HG03025 (cell line): ENCODE measurements around the gene DDX10.

Experiments
- ATAC-seq: cut with Tn5 transposase; IDR thresholded peaks from one replicate; pipeline ENCODE4 v1.9.1; 2021; ENCODE audit warnings: mild to moderate bottlenecking, moderate library complexity; ENCODE audit not compliant: unreplicated experiment, low FRiP score

DDX10 gene

DNA sequence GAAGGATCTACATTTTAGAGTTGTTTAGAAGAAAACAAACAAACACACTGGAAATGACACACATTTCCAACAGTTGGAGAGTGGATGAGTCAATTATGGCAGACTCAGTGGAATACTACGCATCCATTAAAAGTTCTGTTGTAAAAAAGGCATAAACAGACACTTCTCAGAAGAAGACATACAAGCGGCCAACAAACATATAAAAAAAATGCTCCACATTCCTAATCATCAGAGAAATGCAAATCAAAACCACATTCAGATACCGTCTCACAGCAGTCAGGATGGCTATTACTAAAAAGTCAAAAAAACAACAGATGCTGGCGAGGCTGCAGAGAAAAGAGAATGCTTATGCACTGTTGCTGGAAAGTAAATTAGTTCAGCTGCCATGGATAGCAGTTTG lies 298.2 kb downstream of the DDX10 start:
- ATAC-seq = no peak

- ATAC-seq = no peak
Observed at GRCh38 chr11:108965306-108966001, 300.6 kb downstream of the DDX10 start.

- no peak for ATAC-seq
Observed at GRCh38 chr11:108966206-108966605, 301.3 kb downstream of the DDX10 start.

- ATAC-seq = no peak
Observed at GRCh38 chr11:108966978-108967377, 302.1 kb downstream of the DDX10 start.

DNA sequence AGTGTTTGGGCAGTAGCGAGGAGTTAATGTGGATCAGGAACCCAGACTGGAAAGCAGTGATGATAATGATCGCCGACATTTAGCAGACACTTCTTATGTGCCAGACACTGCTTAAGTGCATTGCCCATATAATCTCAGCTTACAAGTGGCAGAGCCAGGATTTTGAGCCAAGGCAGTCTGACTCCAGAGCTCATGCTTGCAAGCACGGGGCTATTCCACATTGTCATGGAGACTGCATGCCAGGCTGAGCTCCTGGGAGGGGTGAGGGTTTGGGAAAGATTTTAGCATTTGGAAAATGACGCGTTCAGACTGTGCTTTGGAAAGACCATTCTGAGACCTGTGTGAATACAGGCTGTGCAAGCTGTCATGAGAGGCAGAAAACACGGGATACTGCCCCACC lies 302.7 kb downstream of the DDX10 start:
- ATAC-seq = no peak

DNA sequence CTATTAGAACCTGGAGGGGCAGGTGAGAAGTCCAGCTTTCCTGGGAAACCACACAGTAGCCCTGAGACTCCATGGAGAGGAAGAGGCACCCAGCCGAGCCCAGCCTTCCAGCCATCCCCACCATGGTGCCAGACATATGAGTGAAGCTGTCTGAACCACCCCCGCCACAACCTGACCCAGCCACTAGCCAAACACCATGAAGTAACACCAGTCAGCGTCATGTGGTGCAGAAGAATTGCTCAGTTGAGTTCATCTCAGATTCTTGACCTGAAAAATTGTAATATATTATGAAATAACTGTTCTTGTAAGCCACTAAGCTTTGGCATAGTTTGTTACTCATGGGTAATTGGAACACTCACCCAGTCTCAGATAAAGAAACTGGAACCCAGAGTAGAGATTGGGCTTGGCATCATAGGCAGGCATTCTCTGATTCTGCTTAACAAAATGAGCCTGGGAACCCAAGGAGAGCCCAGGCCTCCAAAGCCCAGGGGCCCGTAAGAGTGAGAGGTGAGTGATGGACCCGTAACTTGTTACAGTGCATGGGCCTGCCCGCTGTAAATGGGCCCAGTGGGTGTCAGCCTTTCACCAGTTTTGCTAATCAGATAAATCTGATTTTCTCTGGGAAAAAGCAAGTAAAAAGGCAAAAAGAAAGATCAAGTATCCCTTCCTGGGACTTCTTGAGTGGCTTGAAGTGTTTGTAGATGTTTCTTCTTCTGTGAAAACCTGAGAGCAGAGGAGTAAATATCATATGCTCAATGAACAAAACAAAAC lies 305.5 kb downstream of the DDX10 start:
- ATAC-seq = no peak

- no peak for ATAC-seq
Observed at GRCh38 chr11:108973402-108974162, 308.7 kb downstream of the DDX10 start.

- no peak for ATAC-seq
Observed at GRCh38 chr11:108975026-108975425, 310.2 kb downstream of the DDX10 start.

DNA sequence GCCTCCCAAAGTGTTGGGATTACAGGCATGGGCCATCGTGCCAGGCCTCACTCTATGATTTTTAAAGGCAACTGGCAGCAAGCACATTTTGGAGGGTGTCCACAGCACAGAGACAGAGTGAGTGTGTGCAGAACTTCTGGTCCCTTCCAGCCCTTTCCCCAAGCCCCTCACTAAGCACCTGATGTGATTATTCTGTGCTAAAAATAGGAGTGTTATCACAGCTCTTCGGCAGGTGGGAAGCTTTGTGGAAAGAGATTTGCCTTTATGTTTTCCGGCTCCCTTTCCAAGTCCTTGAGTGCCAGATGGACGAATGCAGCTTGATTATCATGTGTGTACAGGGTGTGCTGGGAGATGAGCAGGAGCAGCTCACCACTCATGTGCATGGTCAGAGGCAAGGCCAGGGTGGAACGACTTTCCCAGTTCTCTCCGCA lies 310.8 kb downstream of the DDX10 start:
- no peak for ATAC-seq

- ATAC-seq = no peak
Observed at GRCh38 chr11:108983636-108984420, 319.0 kb downstream of the DDX10 start.

DNA sequence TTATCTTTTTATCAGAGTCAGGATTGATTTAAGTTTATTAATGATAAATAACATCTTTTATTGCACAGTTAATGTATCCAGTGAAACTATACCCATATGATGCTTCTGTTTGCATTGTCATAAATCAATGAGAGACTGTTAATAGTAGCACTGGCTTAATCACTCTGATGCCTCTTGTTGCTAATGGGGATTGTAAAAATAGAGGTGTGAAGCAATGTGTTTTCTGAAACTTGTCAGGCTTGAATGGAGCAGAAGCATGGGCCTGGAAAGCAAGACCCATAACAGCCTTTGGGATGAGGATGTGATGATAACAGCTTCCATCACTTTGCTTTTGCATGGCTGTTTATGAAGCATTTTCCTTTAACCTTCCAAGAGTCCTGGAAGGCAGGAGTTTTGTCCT lies 319.7 kb downstream of the DDX10 start:
- ATAC-seq = no peak

- no peak for ATAC-seq
Observed at GRCh38 chr11:108985236-108985944, 320.5 kb downstream of the DDX10 start.

GRCh38 chr11:108985945-108986279 lies 321.0 kb downstream of the DDX10 start:
- ATAC-seq = no peak
